Stimulated activated naive CD8-positive, alpha-beta T cell treated with anti-CD3 and anti-CD28 coated beads, Interleukin-15, amount 100 ng/mL, for 72 hours (primary cell): ENCODE measurements around the gene ATP6V1C2.

Experiments used
- ATAC-seq: fragments of 150-1000 bp; cut with Tn5 transposase; 2 replicates; pipeline ENCODE4 v1.10.0; 2021; ENCODE audit warnings: mild to moderate bottlenecking, moderate library complexity
- DNase-seq, 2 donors: peaks; one replicate each; pipeline ENCODE4 v3.0.0; 2021 to 2022
- H3K27ac Mint-ChIP-seq, 2 donors: one replicate each; pipeline ENCODE4 v1.8.0; 2022; ENCODE audit warnings: mild to moderate bottlenecking in 2 of 2, mixed read lengths in 2 of 2, moderate library complexity in 2 of 2
- H3K27me3 Mint-ChIP-seq: one replicate; pipeline ENCODE4 v1.8.0; 2022; ENCODE audit warnings: mixed read lengths
- H3K4me1 Mint-ChIP-seq: one replicate; pipeline ENCODE4 v1.8.0; 2022; ENCODE audit warnings: mild to moderate bottlenecking, mixed read lengths
- H3K4me3 Mint-ChIP-seq, 2 donors: one replicate each; pipeline ENCODE4 v1.8.0; 2022; ENCODE audit warnings: mild to moderate bottlenecking in 2 of 2, mixed read lengths in 2 of 2, moderate library complexity in 1 of 2
- H3K9me3 Mint-ChIP-seq, 2 donors: one replicate each; pipeline ENCODE4 v1.8.0; 2022; ENCODE audit warnings: mixed read lengths in 2 of 2

Gene ATP6V1C2

DNA sequence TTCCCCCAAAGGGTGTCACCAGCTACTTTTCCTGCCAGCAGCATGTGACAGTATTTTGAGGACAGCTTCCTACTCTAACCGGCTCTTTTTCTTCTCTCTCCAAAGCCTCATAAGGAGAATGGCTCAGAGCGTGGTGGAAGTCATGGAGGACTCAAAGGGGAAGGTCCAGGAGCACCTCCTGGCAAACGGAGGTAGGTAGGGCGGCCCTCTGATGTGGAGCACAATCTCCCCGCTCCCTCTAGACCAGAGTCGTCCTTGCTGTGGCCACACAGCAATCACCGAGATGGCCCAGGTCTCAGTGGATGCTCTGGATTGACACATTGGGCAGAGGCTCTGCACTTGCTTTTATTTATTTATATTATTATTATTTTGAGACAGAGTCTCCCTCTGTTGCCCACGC, 32.4 kb downstream of the ATP6V1C2 start:
- Mint-ChIP-seq H3K9me3 (no peaks in the 10 kb centered on the region), H3K4me3 (no peak overlapping the region), H3K27me3 (peaks cover 22% of the 10 kb centered on the region), H3K27ac (no peak overlapping the region), H3K4me1 (no peaks in the 10 kb centered on the region)
- DNase-seq = no peak
- no peak for ATAC-seq

DNA sequence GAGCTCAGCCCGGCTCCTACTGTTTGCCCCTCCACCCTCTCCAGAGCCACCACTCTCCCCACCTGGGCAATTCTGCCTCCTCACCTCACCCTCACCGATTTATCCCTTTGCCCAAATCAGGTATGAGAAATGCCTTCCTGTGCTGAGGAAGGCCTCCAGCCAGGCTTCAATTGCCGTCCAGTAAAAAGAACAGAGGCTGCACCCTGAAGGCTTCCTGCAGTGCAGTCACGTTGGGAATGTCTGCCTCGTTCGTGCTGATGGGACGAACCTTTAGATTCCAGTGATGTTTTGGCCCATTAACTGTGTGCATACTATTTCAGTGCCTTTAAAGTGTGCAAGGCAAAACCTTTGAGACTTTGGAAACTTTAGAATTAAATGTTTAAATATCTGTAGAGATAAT, 34.2 kb downstream of the ATP6V1C2 start:
- Mint-ChIP-seq H3K27ac (no peak overlapping the region), H3K9me3 (no peaks in the 10 kb centered on the region), H3K4me3 (no peak overlapping the region), H3K27me3 (peaks cover 12% of the 10 kb centered on the region), H3K4me1 (no peaks in the 10 kb centered on the region)
- no peak for ATAC-seq
- DNase-seq = no peak

DNA sequence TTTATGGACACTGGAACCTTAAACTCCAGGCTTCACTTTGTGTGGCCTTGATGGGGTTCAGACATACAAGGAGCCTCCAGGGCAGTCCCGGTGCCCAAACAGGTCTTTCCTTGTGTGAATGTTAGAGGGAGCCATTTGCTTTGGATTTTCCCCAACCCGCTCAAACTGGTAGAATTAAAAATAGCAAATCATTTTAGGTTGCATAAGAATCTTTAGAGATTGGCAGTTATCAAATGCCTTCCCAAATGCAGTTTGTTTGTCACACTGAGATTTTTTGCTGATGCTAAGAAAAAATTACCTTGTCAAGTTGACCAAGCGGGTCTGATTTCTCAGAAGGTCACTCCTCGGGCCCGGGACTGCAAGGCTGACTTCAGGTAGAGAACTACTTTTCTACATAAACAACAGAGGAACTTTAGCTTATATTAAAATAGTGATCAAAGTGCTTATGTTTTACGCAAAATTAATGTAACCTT, 36.4 kb downstream of the ATP6V1C2 start:
- no peaks in the 10 kb centered on the region for H3K9me3 Mint-ChIP-seq
- DNase-seq = no peak
- peaks cover 2% of the 10 kb centered on the region for H3K27me3 Mint-ChIP-seq
- no peak overlapping the region for H3K4me3 Mint-ChIP-seq
- ATAC-seq = no peak
- H3K27ac Mint-ChIP-seq = no peak overlapping the region
- H3K4me1 Mint-ChIP-seq = no peaks in the 10 kb centered on the region

DNA sequence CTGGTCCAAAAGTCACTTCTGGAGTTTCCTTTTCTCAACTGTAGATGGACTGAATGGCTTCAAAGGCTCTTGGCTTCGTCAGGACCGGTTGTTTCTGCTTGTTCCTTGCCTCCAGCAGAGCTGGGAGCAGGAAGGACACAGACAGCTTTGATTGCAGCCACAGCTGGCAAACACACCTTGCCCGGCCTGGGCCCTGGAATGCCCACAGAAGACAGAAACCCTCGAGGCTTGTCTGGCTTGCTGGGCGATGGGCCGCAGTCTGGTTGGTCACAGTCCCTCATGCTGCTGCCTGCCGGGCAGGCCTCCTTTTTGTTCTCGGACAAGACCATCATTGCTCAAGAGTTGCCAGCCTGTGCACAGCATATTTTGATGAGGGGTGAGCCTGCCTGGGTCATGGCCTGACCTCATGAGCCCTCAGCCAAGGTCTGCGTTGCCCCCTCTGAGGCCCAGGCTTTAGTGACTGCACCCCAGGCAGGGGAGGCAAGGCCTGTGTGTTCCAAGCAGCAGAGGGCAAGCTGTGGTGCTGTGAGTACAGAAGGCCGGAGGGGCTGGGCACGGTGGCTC, 37.8 kb downstream of the ATP6V1C2 start:
- Mint-ChIP-seq H3K4me1 (no peaks in the 10 kb centered on the region), H3K4me3 (no peak overlapping the region), H3K27me3 (peaks cover 10% of the 10 kb centered on the region), H3K27ac (no peak overlapping the region), H3K9me3 (no peaks in the 10 kb centered on the region)
- ATAC-seq = no peak
- no peak for DNase-seq

DNA sequence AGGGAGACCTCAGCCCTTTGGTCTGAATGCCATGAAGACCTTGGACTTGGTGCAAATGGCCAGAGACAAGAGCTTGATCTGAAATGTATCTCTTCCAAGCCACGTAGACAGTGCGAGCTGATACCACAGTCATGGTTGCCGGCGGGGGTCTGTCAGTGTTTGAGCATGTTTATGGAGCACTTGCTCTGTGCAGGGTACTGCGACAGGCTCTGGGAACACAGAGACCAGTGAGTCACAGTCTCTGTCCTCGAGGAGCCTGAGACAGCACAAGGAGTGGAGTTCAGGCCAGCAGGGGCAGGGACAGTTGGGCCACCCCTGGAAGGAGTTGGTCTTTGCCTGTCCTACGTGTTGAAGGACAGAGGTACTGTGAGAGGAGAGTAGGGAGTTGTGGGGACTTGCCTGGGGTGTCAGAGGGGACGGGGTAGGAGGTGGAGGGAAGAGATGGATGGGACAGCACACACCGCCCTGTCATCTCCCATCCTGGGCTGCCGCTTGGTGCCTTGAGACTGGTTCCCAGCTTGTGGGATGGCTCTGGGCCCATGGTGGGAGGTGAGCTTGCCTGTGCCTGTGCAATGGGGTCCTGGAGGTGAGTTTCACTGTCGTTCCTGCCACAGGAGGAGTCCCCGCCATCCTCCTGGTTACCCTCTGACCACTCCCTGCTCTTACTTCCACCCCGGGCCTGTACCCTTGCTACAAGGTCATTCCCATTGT, 39.5 kb downstream of the ATP6V1C2 start:
- no peak overlapping the region for H3K27ac Mint-ChIP-seq
- H3K4me3 Mint-ChIP-seq = no peak overlapping the region
- peaks cover 10% of the 10 kb centered on the region for H3K27me3 Mint-ChIP-seq
- no peak for DNase-seq
- no peaks in the 10 kb centered on the region for H3K4me1 Mint-ChIP-seq
- peak; percentile 10 for ATAC-seq
- no peaks in the 10 kb centered on the region for H3K9me3 Mint-ChIP-seq

DNA sequence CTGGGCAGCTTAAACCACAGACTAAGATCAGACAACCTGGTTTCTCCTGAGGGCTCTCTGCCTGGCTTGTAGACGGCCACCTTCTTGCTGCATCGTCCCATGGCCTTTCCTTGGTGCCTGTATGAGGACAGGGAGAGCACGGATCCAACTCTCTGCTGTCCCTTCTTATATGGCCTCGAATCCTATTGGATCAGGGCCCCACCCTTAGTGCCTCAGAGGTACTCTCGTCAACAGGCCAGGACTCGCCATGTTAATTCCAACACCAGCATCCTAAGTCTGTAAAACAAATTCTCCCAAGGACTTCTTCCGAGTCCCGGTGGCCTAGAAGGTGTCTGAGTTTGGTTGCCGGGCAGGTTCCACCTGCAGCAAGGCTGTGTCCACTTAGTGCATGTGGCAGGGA, 40.2 kb downstream of the ATP6V1C2 start:
- DNase-seq (no peak), ATAC-seq (no peak)
- Mint-ChIP-seq H3K4me3 (no peak overlapping the region), H3K27ac (peak overlapping the region in 1 of 2 donors; percentile 10), H3K4me1 (no peaks in the 10 kb centered on the region), H3K27me3 (peaks cover 10% of the 10 kb centered on the region), H3K9me3 (no peaks in the 10 kb centered on the region)

DNA sequence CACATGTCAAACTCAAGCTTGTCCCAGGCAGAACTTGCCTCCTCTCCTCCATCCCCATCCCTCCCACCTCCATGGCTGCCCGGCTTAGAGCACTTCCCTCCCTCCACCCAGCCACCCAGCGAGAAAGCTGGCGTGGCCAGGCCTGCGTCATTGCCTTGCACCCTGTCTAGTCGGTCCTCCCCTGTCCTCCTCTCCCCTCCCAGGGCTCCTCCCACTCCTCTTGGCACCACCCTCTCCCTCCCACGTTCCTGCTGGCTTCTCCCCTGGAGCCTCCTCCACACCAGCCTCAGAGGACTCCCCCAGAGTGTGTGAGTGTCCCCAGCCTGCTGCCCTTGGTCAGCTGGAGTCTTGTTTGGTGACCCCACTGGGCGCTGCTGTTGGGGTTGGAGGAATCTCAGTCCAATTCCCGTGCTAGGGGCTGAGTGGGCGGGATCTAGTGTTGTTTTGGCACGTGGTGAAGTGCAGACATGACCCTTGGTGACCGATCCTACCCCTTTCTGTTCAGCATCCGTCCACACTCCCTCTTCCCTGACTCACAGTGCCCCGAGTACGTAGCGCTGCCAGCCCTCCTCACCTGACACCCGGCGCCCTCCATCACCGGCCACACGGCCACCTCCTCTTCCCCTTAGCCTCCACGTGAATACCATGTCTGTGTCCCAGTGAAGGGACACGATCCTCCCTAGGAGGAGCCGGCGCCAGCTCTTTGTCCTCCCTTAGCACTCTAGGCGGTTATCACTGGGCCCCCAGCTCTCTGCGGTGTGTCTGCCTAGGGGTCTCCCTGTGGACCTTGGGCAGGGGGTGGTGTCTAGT, 41.4 kb downstream of the ATP6V1C2 start:
- DNase-seq = no peak
- H3K4me3 Mint-ChIP-seq = no peak overlapping the region
- H3K27ac Mint-ChIP-seq = no peak overlapping the region
- peaks cover 10% of the 10 kb centered on the region for H3K27me3 Mint-ChIP-seq
- H3K4me1 Mint-ChIP-seq = no peaks in the 10 kb centered on the region
- ATAC-seq = no peak
- H3K9me3 Mint-ChIP-seq = no peaks in the 10 kb centered on the region

DNA sequence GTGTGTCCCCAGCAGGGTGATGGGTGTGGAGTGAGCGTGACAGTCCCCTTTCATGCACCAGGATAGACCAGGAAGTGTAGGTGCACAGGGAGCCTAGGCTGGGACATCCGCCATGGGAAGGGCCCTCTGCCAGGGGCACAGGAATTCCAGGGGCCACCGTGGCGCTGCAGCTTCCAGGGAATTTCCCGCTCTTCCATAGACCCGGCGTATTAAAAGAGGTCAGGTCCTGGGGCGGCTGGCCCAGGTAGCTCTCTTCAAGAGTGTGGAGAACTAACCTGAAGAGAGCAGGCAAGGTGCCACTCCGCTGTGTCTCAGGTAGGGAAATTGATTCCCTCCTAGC, 42.0 kb downstream of the ATP6V1C2 start:
- Mint-ChIP-seq H3K4me3 (no peak overlapping the region), H3K9me3 (no peaks in the 10 kb centered on the region), H3K4me1 (no peaks in the 10 kb centered on the region), H3K27ac (no peak overlapping the region), H3K27me3 (peaks cover 10% of the 10 kb centered on the region)
- ATAC-seq (no peak), DNase-seq (no peak)

DNA sequence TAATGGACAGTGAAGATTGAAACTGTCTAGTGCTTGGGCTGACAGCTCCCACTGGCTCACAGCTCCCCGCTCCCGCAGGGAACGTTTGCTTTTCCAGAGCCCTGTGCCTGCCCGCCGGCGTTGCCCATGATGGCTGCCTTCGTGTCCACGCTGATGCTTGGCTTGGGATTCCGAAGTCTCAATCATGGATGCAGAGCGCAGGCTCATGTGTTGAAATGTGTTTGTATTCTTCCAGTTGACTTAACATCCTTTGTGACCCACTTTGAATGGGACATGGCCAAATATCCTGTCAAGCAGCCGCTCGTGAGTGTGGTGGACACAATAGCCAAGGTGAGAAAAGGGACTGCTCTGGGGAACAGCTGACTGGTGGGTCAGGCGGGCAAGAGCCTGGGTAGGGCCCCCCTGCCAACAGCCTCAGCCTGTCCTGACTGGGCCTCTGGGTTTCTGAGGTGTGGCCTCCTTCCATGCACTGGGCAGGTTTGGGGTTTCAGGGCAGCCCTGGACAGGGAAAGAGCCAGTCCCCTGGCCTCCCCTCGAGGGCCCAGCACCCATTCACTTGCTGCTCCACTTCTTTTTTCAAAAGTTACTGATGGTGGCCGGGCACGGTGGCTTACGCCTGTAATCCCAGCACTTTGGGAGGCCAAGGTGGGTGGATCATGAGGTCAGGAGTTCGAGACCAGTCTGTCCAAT, 42.8 kb downstream of the ATP6V1C2 start:
- Mint-ChIP-seq H3K9me3 (no peaks in the 10 kb centered on the region), H3K4me1 (no peaks in the 10 kb centered on the region), H3K27me3 (peaks cover 10% of the 10 kb centered on the region), H3K4me3 (no peak overlapping the region), H3K27ac (no peak overlapping the region)
- ATAC-seq (no peak), DNase-seq (no peak)

DNA sequence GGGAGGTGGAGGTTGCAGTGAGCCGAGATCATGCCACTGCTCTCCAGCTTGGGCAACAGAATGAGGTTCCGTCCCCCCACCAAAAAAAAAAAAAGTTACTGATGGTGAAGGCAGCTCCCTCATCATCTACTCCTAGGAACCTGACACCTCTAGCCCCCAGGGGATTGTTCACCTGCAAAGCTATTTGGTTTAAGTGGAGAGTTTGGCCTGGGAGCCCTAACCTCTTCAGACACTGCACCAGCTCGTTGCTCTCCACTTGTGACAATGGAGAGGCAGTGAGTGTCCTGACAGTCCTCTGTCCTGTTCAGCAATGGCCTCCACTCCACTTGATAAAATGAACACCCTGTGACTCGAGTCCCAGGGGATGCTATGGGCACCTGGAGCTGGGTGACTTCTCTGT, 43.5 kb downstream of the ATP6V1C2 start:
- H3K27ac Mint-ChIP-seq = no peak overlapping the region
- H3K27me3 Mint-ChIP-seq = peaks cover 10% of the 10 kb centered on the region
- H3K4me3 Mint-ChIP-seq = no peak overlapping the region
- ATAC-seq = no peak
- no peak for DNase-seq
- no peaks in the 10 kb centered on the region for H3K4me1 Mint-ChIP-seq
- H3K9me3 Mint-ChIP-seq = no peaks in the 10 kb centered on the region

DNA sequence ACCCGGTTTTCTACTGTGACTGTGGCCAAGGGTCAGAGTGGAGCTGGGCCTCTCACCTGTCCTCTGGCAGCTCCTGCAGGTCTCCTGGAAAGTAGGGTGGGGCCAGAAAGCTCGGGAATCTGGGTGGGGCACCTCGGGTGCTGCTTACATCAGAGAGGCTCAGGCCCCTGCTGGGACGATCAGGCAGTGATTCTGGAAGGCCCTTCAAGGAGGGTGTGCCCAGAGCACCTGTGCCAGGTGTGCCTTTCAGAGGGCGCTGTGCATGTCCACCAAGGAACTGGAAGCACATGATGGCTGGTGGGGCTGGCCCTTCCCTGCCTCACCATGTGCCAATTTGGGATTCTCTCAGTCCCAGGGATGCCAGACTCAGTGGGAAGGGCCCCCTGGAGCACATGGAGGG, 44.0 kb downstream of the ATP6V1C2 start:
- no peak overlapping the region for H3K4me3 Mint-ChIP-seq
- DNase-seq = no peak
- no peak overlapping the region for H3K27ac Mint-ChIP-seq
- no peak for ATAC-seq
- H3K9me3 Mint-ChIP-seq = no peaks in the 10 kb centered on the region
- no peaks in the 10 kb centered on the region for H3K4me1 Mint-ChIP-seq
- H3K27me3 Mint-ChIP-seq = peaks cover 10% of the 10 kb centered on the region

DNA sequence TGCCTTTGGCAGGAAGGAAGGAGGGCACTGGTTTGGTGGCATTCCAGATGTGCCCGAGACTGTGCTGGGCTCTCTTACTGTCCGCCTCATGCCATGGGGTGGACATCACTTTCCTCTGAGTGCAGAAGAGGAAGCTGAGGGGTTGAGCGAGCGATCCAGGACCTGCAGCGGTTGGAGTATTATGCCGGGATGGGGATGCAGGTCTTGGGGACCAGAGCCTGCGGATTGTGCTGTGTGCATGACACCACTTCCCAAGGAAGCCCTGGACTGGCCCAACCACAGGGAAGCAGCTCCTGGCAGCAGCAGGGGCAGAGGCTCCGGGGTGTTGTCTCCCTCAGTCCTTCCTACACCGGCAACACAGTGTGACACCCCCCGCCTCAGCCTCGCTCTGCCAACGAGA, 44.5 kb downstream of the ATP6V1C2 start:
- H3K27ac Mint-ChIP-seq = no peak overlapping the region
- ATAC-seq = no peak
- peaks cover 10% of the 10 kb centered on the region for H3K27me3 Mint-ChIP-seq
- H3K9me3 Mint-ChIP-seq = no peaks in the 10 kb centered on the region
- H3K4me1 Mint-ChIP-seq = no peaks in the 10 kb centered on the region
- no peak overlapping the region for H3K4me3 Mint-ChIP-seq
- no peak for DNase-seq

DNA sequence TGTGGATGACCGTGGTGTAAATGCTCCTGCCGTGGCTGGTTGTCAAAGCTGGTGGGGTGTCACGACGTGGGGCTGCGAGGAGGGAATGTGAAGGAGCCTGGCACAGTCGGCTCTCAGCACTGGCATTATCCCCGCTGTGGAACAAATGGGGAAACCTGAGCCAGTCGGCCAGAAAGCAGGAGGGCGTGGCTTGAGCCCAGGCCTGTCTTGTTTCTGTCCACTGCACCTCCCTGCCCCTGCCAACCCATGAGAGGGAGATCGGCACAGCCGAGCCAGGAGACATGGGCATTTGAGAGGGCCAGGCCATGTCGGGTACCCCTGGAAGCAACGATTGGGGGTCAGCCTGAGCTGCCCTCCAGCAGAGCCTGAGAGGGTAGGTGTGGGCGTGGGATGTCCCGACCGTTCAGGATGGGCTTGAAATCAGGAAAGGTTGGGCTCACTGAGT, 46.7 kb downstream of the ATP6V1C2 start:
- Mint-ChIP-seq H3K9me3 (no peaks in the 10 kb centered on the region), H3K27ac (no peak overlapping the region), H3K4me3 (no peak overlapping the region), H3K27me3 (peaks cover 5% of the 10 kb centered on the region), H3K4me1 (no peaks in the 10 kb centered on the region)
- DNase-seq = no peak
- ATAC-seq = no peak

DNA sequence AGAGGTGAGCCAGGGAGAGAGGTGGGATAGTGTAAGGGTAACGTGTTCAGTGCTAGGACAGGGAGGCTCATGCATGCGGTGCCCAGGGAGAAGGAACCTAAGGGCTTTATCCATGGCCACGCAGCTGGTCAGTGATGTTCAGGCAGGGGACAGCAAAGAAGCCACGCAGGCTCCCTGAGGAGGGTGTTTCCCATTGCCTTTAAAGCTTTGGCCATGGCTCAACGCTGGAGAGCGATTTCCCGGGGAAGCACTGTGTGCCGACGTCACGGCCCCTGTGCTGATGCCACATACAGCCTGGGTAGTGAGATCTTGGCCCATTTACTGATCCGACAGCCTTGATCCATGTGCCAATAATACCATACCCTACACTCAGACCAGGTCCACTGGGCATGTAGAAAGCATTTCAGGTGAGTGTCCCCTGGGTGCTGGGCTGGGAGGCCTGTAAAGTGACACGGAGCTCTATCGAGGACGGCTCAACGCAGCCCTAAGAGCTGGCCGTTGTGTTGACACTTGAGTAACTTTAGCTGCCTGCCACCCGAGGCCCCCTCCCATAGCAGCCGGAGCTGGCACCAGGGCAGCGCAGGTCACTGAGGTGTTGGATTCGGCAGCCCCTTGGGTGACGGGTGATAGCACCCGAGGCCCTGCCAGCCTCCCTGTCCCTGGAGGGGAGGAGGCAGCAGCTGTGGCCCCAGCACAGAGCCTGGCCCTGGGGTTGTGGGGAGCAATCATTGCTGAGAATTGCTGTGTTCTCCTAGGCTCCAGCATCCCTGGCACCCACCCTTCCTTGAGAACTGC, 49.7 kb downstream of the ATP6V1C2 start:
- ATAC-seq = no peak
- no peak for DNase-seq
- Mint-ChIP-seq H3K9me3 (no peaks in the 10 kb centered on the region), H3K27ac (no peak overlapping the region), H3K4me1 (no peaks in the 10 kb centered on the region), H3K4me3 (no peak overlapping the region), H3K27me3 (no peaks in the 10 kb centered on the region)

DNA sequence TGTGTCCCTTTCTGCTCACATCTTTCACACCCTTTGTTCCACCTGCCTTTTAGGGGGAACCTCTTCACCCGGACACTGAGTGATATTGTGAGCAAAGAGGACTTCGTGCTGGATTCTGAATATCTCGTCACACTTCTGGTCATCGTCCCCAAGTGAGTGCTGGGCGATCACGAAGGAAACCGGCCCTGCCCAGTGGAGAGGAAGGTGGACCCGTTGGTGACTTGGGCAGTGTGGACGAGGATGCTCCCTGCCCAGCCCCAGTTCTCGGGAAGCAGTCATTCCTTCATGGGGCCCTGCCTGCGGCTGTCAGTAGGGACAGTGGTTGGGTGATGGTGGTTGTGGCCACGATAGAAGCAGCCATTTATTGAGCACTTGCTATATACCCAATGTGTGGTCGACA, 50.4 kb downstream of the ATP6V1C2 start:
- Mint-ChIP-seq H3K27me3 (no peaks in the 10 kb centered on the region), H3K4me3 (no peak overlapping the region), H3K4me1 (no peaks in the 10 kb centered on the region), H3K9me3 (no peaks in the 10 kb centered on the region), H3K27ac (no peak overlapping the region)
- no peak for ATAC-seq
- DNase-seq = no peak
